Measurements from ENCODE around the gene KRTCAP3. TPM values are rescaled to one million over a fixed set of nuclear protein-coding genes. Genes with fewer than 3 reads are reported as not detected.
A peak's percentile ranks its signal among the peaks of the same experiment; 100 is the strongest.
"Not testable (repeated sequence)": the region's sequence is repeated elsewhere in the genome, so short reads cannot be mapped to it uniquely, and the experiment has no call there.

KRTCAP3 gene
- total RNA-seq, 1 experiment from 2014 or later, result 0.22 TPM

- CTCF ChIA-PET, result no interaction called here
These were observed 19.2 kb upstream of the KRTCAP3 start for GRCh38 chr2:27422958-27423357.

GRCh38 chr2:27425039-27425438 lies 17.1 kb upstream of the KRTCAP3 start:
- ATAC-seq; H3K27ac ChIP-seq (ENCODE audit: low read length); H3K9me2 ChIP-seq (replicated peaks; ENCODE audit: low read length); DNase-seq; H4K20me1 ChIP-seq (ENCODE audit: low read length); H3K4me2 ChIP-seq (ENCODE audit: low read length); H3K9ac ChIP-seq (ENCODE audit: low read length); intact Hi-C loops (cut with micrococcal nuclease); H3F3A ChIP-seq (ENCODE audit: low read length, unreplicated experiment); BruUV-seq (replicated peaks); H3K4me3 ChIP-seq (ENCODE audit: low read length); H3K9me3 ChIP-seq (ENCODE audit: low read length); H2AFZ ChIP-seq (ENCODE audit: low read length); H3K27me3 ChIP-seq (ENCODE audit: low read length); H3K36me3 ChIP-seq (ENCODE audit: low read depth, low read length): not testable (repeated sequence)
- POLR2A ChIA-PET (ENCODE audit: unreplicated experiment), result interaction anchor here (0.6 kb wide), 1 partner anchor 203 kb away, joined by 3 read pairs; the partner anchor contains the start of gene CCDC121
- CTCF ChIA-PET, result interaction anchor here (0.6 kb wide), 1 partner anchor 1064 kb away, joined by 4 read pairs; no protein-coding TSS in a partner anchor
- peaks cover 11% of the 10 kb centered on the region for H3K79me2 ChIP-seq (ENCODE audit: low read length)
- H3K4me1 ChIP-seq (ENCODE audit: insufficient read depth, low read length), result peaks cover 12% of the 10 kb centered on the region

More at GRCh38 chr2:27422958-27423357, 19.2 kb upstream of the KRTCAP3 start:
- Histone ChIP-seq H3K27ac (ENCODE audit: low read length) (no peak overlapping the region), H2AFZ (ENCODE audit: low read length) (no peak overlapping the region), H3F3A (ENCODE audit: low read length, unreplicated experiment) (no peaks in the 10 kb centered on the region), H3K9me2 (replicated peaks; ENCODE audit: low read length) (no peaks in the 10 kb centered on the region), H3K9me3 (ENCODE audit: low read length) (no peaks in the 10 kb centered on the region), H3K27me3 (ENCODE audit: low read length) (no peaks in the 10 kb centered on the region), H3K4me3 (ENCODE audit: low read length) (no peak overlapping the region), H3K79me2 (ENCODE audit: low read length) (no peaks in the 10 kb centered on the region), H3K36me3 (ENCODE audit: low read depth, low read length) (no peaks in the 10 kb centered on the region), H3K4me2 (ENCODE audit: low read length) (no peak overlapping the region), H3K4me1 (ENCODE audit: insufficient read depth, low read length) (0 out of 2 replicates have a peak, but pooled peaks cover 6% of the 10 kb centered on the region), H4K20me1 (ENCODE audit: low read length) (no peaks in the 10 kb centered on the region), H3K9ac (ENCODE audit: low read length) (no peak overlapping the region)
- POLR2A ChIA-PET (ENCODE audit: unreplicated experiment), result no interaction called here
- ATAC-seq (no peak), DNase-seq (no peak)
- intact Hi-C loops (cut with micrococcal nuclease), result no loop called here
- no TSS peak for BruUV-seq (replicated peaks)
- TF ChIP-seq EZH2phosphoT487 (IDR thresholded peaks at IDR 0.05; ENCODE audit: borderline replicate concordance, low read length) (no peak), EZH2 (IDR thresholded peaks at IDR 0.05; ENCODE audit: low read length, unreplicated experiment) (no peak)
- TF ChIP-seq, protein P1, sequence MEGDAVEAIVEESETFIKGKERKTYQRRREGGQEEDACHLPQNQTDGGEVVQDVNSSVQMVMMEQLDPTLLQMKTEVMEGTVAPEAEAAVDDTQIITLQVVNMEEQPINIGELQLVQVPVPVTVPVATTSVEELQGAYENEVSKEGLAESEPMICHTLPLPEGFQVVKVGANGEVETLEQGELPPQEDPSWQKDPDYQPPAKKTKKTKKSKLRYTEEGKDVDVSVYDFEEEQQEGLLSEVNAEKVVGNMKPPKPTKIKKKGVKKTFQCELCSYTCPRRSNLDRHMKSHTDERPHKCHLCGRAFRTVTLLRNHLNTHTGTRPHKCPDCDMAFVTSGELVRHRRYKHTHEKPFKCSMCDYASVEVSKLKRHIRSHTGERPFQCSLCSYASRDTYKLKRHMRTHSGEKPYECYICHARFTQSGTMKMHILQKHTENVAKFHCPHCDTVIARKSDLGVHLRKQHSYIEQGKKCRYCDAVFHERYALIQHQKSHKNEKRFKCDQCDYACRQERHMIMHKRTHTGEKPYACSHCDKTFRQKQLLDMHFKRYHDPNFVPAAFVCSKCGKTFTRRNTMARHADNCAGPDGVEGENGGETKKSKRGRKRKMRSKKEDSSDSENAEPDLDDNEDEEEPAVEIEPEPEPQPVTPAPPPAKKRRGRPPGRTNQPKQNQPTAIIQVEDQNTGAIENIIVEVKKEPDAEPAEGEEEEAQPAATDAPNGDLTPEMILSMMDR (conservative IDR thresholded peaks at IDR 0.05; ENCODE audit: low read depth, low read length), result no peak

GRCh38 chr2:27427863-27428212 lies 14.3 kb upstream of the KRTCAP3 start:
- Histone ChIP-seq H3K79me2 (ENCODE audit: low read length) (peaks cover 39% of the 10 kb centered on the region), H3K9ac (ENCODE audit: low read length) (peak overlapping the region; percentile 78), H3K4me3 (ENCODE audit: low read length) (peak overlapping the region; percentile 85), H2AFZ (ENCODE audit: low read length) (peak overlapping the region; percentile 90), H3K27ac (ENCODE audit: low read length) (peak overlapping the region; percentile 33; the same call in 1 of the 2 replicates), H3K27me3 (ENCODE audit: low read length) (no peaks in the 10 kb centered on the region), H3K4me2 (ENCODE audit: low read length) (peak overlapping the region; percentile 90), H3K9me2 (replicated peaks; ENCODE audit: low read length) (no peaks in the 10 kb centered on the region), H3K9me3 (ENCODE audit: low read length) (no peaks in the 10 kb centered on the region), H4K20me1 (ENCODE audit: low read length) (peaks cover 19% of the 10 kb centered on the region), H3K36me3 (ENCODE audit: low read depth, low read length) (no peaks in the 10 kb centered on the region), H3F3A (ENCODE audit: low read length, unreplicated experiment) (no peaks in the 10 kb centered on the region), H3K4me1 (ENCODE audit: insufficient read depth, low read length) (peaks cover 19% of the 10 kb centered on the region)
- ATAC-seq, result no peak
- TSS peak; percentile 88 for BruUV-seq (replicated peaks)
- peak; percentile 6 for DNase-seq
- ChIA-PET POLR2A (ENCODE audit: unreplicated experiment) (interaction anchor here (0.5 to 1.4 kb wide), 3 partner anchors 18 to 376 kb away, joined by 3 to 10 read pairs (median 5); partner anchors contain the start of genes AGBL5 and PPM1G), CTCF (no interaction called here)
- intact Hi-C loops (cut with micrococcal nuclease), result loop anchor here (1.0 kb wide), 2 partner anchors 19 to 254 kb away; partner anchors contain the start of gene PPM1G
- TF ChIP-seq EZH2 (IDR thresholded peaks at IDR 0.05; ENCODE audit: low read length, unreplicated experiment) (no peak), EZH2phosphoT487 (IDR thresholded peaks at IDR 0.05; ENCODE audit: borderline replicate concordance, low read length) (no peak)
- TF ChIP-seq, protein P1 (conservative IDR thresholded peaks at IDR 0.05; ENCODE audit: low read depth, low read length), result no peak

All from PC-3 (cell line).